OCI-LY1 (cell line): ENCODE measurements around the gene AAGAB.

ENCODE experiments used
- H2AFZ ChIP-seq: fragments of 200-600 bp; sonication (generic), shearing (Covaris generic); 2 replicates; pipeline ENCODE4 v1.6.0; 2014; ENCODE audit warnings: antibody characterized with exemption, mild to moderate bottlenecking, low read length
- H3F3A ChIP-seq: fragments of 200-600 bp; sonication (generic), shearing (Covaris generic); 2 replicates; pipeline ENCODE4 v1.6.0; 2014; ENCODE audit warnings: mild to moderate bottlenecking, antibody characterized with exemption, low read length, moderate library complexity; ENCODE audit not compliant: insufficient read depth
- H3K27ac ChIP-seq: fragments of 200-600 bp; sonication (generic); 2 replicates; pipeline ENCODE4 v1.5.1; 2014; ENCODE audit warnings: low read length, mixed run types, mild to moderate bottlenecking, low read depth; ENCODE audit not compliant: poor library complexity, severe bottlenecking
- H3K27me3 ChIP-seq: fragments of 200-600 bp; sonication (generic); 2 replicates; pipeline ENCODE4 v1.6.0; 2014; ENCODE audit warnings: antibody characterized with exemption, mild to moderate bottlenecking, low read length, moderate library complexity; ENCODE audit not compliant: insufficient read depth
- H3K36me3 ChIP-seq: fragments of 200-600 bp; sonication (generic); 2 replicates; pipeline ENCODE4 v1.6.1; 2014; ENCODE audit warnings: mild to moderate bottlenecking, antibody characterized with exemption, low read length, moderate library complexity, mixed read lengths; ENCODE audit not compliant: insufficient read depth
- H3K4me1 ChIP-seq: fragments of 200-600 bp; sonication (generic); 2 replicates; pipeline ENCODE4 v1.5.1; 2014; ENCODE audit warnings: mild to moderate bottlenecking, low read length, moderate library complexity; ENCODE audit not compliant: insufficient read depth, severe bottlenecking
- H3K4me2 ChIP-seq: fragments of 200-600 bp; sonication (generic), shearing (Covaris generic); 2 replicates; pipeline ENCODE4 v1.6.1; 2014; ENCODE audit warnings: low read length
- H3K4me3 ChIP-seq: fragments of 200-600 bp; sonication (generic); 2 replicates; pipeline ENCODE4 v1.5.1; 2014; ENCODE audit warnings: low read length, low read depth, mild to moderate bottlenecking, mixed read lengths; ENCODE audit not compliant: poor library complexity, severe bottlenecking
- H3K79me2 ChIP-seq: fragments of 200-600 bp; shearing (Covaris generic); 2 replicates; pipeline ENCODE4 v1.6.1; 2016; ENCODE audit warnings: mixed run types, low read length, mixed read lengths; ENCODE audit not compliant: insufficient read depth
- H3K9ac ChIP-seq: fragments of 200-600 bp; sonication (generic), shearing (Covaris generic); 2 replicates; pipeline ENCODE4 v1.6.1; 2014; ENCODE audit warnings: mild to moderate bottlenecking, low read length, mixed read lengths
- H3K9me2 ChIP-seq: fragments of 200-600 bp; sonication (generic), shearing (Covaris generic); 2 replicates; pipeline ENCODE4 v1.6.1; 2014; ENCODE audit warnings: low read depth, mild to moderate bottlenecking, low read length, mixed read lengths
- H3K9me3 ChIP-seq: fragments of 200-600 bp; shearing (Covaris generic); 2 replicates; pipeline ENCODE4 v1.6.1; 2014; ENCODE audit warnings: low read length, mixed read lengths
- H4K20me1 ChIP-seq: fragments of 200-600 bp; sonication (generic), shearing (Covaris generic); 2 replicates; pipeline ENCODE4 v1.6.0; 2016; ENCODE audit warnings: mild to moderate bottlenecking, low read length; ENCODE audit not compliant: insufficient read depth
- EZH2 ChIP-seq: fragments of 200-600 bp; sonication (generic), shearing (Covaris generic); IDR thresholded peaks from 2 replicates; pipeline ENCODE4 v1.8.0; 2017; ENCODE audit warnings: borderline replicate concordance, mixed run types, mild to moderate bottlenecking, antibody characterized with exemption, low read length, moderate library complexity, mixed read lengths
- TF ChIP-seq, protein P1 (sequence below): fragments of 200-600 bp; sonication (generic), shearing (Covaris generic); IDR thresholded peaks from 2 replicates; pipeline ENCODE4 v1.5.1; 2017; ENCODE audit warnings: mild to moderate bottlenecking, antibody characterized with exemption, low read length, moderate library complexity, mixed read lengths

Gene AAGAB

DNA sequence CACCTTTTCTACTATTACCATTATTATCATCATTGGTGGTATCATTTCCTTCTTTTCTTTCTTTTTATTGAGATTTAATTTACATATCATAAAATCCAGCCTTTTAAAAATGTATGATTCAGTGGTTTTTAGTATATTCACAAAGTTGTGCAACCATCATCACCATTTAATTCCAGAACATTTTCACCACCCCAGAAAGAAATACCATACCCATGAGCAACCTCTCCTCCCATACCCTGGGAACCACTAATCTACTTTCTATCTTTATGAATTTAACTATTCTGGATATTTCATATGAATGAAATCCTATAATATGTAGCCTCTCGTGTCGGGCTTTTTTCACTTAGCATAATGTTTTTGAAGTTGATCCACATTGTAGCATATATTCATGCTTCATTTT, 29.1 kb downstream of the AAGAB start:
- H3K79me2 ChIP-seq: no peaks in the 10 kb centered on the region; the same call in 1 of the 2 replicates
- H3K9me3 ChIP-seq: no peaks in the 10 kb centered on the region
- H3F3A ChIP-seq: no peaks in the 10 kb centered on the region
- H3K4me3 ChIP-seq: no peak overlapping the region
- H3K27ac ChIP-seq: no peak overlapping the region
- no peak for TF ChIP-seq EZH2
- TF ChIP-seq, protein P1, sequence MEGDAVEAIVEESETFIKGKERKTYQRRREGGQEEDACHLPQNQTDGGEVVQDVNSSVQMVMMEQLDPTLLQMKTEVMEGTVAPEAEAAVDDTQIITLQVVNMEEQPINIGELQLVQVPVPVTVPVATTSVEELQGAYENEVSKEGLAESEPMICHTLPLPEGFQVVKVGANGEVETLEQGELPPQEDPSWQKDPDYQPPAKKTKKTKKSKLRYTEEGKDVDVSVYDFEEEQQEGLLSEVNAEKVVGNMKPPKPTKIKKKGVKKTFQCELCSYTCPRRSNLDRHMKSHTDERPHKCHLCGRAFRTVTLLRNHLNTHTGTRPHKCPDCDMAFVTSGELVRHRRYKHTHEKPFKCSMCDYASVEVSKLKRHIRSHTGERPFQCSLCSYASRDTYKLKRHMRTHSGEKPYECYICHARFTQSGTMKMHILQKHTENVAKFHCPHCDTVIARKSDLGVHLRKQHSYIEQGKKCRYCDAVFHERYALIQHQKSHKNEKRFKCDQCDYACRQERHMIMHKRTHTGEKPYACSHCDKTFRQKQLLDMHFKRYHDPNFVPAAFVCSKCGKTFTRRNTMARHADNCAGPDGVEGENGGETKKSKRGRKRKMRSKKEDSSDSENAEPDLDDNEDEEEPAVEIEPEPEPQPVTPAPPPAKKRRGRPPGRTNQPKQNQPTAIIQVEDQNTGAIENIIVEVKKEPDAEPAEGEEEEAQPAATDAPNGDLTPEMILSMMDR: no peak
- peaks cover 48% of the 10 kb centered on the region for H3K36me3 ChIP-seq
- H3K27me3 ChIP-seq: no peaks in the 10 kb centered on the region
- no peaks in the 10 kb centered on the region for H3K9me2 ChIP-seq
- H3K4me2 ChIP-seq: no peak overlapping the region
- H4K20me1 ChIP-seq: no peaks in the 10 kb centered on the region
- peaks cover 9% of the 10 kb centered on the region for H3K4me1 ChIP-seq
- H3K9ac ChIP-seq: no peak overlapping the region
- H2AFZ ChIP-seq: no peak overlapping the region

GRCh38 chr15:67224889-67225288, 29.6 kb downstream of the AAGAB start:
- no peaks in the 10 kb centered on the region for H3K9me3 ChIP-seq
- no peak for TF ChIP-seq EZH2
- TF ChIP-seq, protein P1: no peak
- H3K4me2 ChIP-seq: no peak overlapping the region

GRCh38 chr15:67219288-67219687, 35.2 kb downstream of the AAGAB start:
- Histone ChIP-seq H3K4me3 (no peak overlapping the region), H3K79me2 (no peaks in the 10 kb centered on the region), H4K20me1 (no peaks in the 10 kb centered on the region), H3K4me1 (no peaks in the 10 kb centered on the region), H3K9me3 (no peaks in the 10 kb centered on the region), H3K27ac (no peak overlapping the region), H3K4me2 (no peak overlapping the region), H3K9me2 (no peaks in the 10 kb centered on the region), H3K27me3 (no peaks in the 10 kb centered on the region), H3K9ac (no peak overlapping the region), H3F3A (no peaks in the 10 kb centered on the region), H3K36me3 (peaks cover 19% of the 10 kb centered on the region; the same call in 1 of the 2 replicates), H2AFZ (no peak overlapping the region)
- no peak for TF ChIP-seq EZH2
- TF ChIP-seq, protein P1: no peak

More at GRCh38 chr15:67224889-67225288, 29.6 kb downstream of the AAGAB start:
- peaks cover 9% of the 10 kb centered on the region for H3K4me1 ChIP-seq
- H2AFZ ChIP-seq: no peak overlapping the region
- no peaks in the 10 kb centered on the region for H3K27me3 ChIP-seq
- H3K27ac ChIP-seq: no peak overlapping the region
- no peak overlapping the region for H3K9ac ChIP-seq
- no peaks in the 10 kb centered on the region; the same call in 1 of the 2 replicates for H3K79me2 ChIP-seq
- no peaks in the 10 kb centered on the region for H4K20me1 ChIP-seq
- H3K4me3 ChIP-seq: no peak overlapping the region
- peaks cover 47% of the 10 kb centered on the region for H3K36me3 ChIP-seq
- no peaks in the 10 kb centered on the region for H3F3A ChIP-seq
- no peaks in the 10 kb centered on the region for H3K9me2 ChIP-seq
